K562 (cell line): Measurements from ENCODE around the gene NECTIN4. TPM values are rescaled to one million over a fixed set of nuclear protein-coding genes. Genes with fewer than 3 reads are reported as not detected.

Experiments
- CHD2 ChIP-seq: IDR thresholded peaks from 2 replicates; pipeline ENCODE4 v1.6.1; 2011; ENCODE audit warnings: low read depth, low read length
- MEF2A ChIP-seq: IDR thresholded peaks from 2 replicates; pipeline ENCODE4 v1.6.1; 2011; ENCODE audit warnings: low read depth, mild to moderate bottlenecking, low read length, moderate library complexity; ENCODE audit not compliant: control insufficient read depth
- MLX ChIP-seq, 2 experiments: fragments of 450-650 bp in 1 of 2; sonication (generic) in 1 of 2; formaldehyde crosslinking; conservative IDR thresholded peaks; 2 replicates each; pipeline versions ENCODE4 v1.4.0 to v1.8.1; 2020 to 2022; ENCODE audit warnings: mild to moderate bottlenecking in 1 of 2, missing genetic modification reagents in 1 of 2
- PCBP2 ChIP-seq: fragments of 200-400 bp; formaldehyde crosslinking; IDR thresholded peaks from 2 replicates; pipeline ENCODE4 v1.6.1; 2018; ENCODE audit warnings: low read length, low read depth, mild to moderate bottlenecking, moderate library complexity; ENCODE audit not compliant: poor library complexity, severe bottlenecking
- TEAD2 ChIP-seq: fragments of 450-650 bp; IDR thresholded peaks from 2 replicates; pipeline ENCODE4 v1.6.1; 2016; ENCODE audit warnings: missing genetic modification characterization, control low read depth, missing compliant biosample characterization
- TFAM ChIP-seq: fragments of 250-450 bp; sonication (Bioruptor Pico); conservative IDR thresholded peaks from 2 replicates; pipeline ENCODE4 v1.5.0; 2021; ENCODE audit warnings: mild to moderate bottlenecking, moderate library complexity
- THRB ChIP-seq: fragments of 450-650 bp; formaldehyde crosslinking; conservative IDR thresholded peaks from 2 replicates; pipeline ENCODE4 v1.4.0; 2022; ENCODE audit warnings: mild to moderate bottlenecking, missing genetic modification characterization
- ZBTB11 ChIP-seq, 3 experiments: fragments of 200-800 bp in 1 of 3; fragments of 250-450 bp in 1 of 3; fragments of 450-650 bp in 1 of 3; sonication (Bioruptor Pico) in 1 of 3; sonication (Bioruptor generic) in 1 of 3; formaldehyde crosslinking in 1 of 3; IDR thresholded peaks; 2 replicates each; pipeline versions ENCODE4 v1.6.1 to v1.8.0; 2016 to 2022; ENCODE audit warnings: mild to moderate bottlenecking in 2 of 3, missing genetic modification characterization in 2 of 3, missing compliant biosample characterization in 1 of 3, moderate library complexity in 1 of 3
- ZNF217 ChIP-seq: sonication (generic); formaldehyde crosslinking; IDR thresholded peaks from 2 replicates; pipeline ENCODE4 v1.8.0; 2022; ENCODE audit warnings: mild to moderate bottlenecking, missing genetic modification reagents
- ZNF263 ChIP-seq: sonication (generic); formaldehyde crosslinking; IDR thresholded peaks from 2 replicates; pipeline ENCODE4 v1.8.0; 2022; ENCODE audit warnings: mild to moderate bottlenecking, missing genetic modification reagents, borderline replicate concordance
- ZNF592 ChIP-seq: fragments of 450-650 bp; IDR thresholded peaks from 2 replicates; pipeline ENCODE4 v1.6.1; 2017; ENCODE audit warnings: antibody characterized with exemption, mild to moderate bottlenecking
- polyA plus RNA-seq, 8 experiments: library from polyadenylated mRNA; depleted of rRNA in 4 of 8; stranded (reverse) in 5 of 8; unstranded in 3 of 8; fragments of >200 nt; fragmentation: Nextera tagmentation in 2 of 8; fragmentation: Illumina TruSeq in 1 of 8; extraction: Ambion mirVana in 2 of 8; extraction: Trizol in 1 of 8; gene quantifications; 2 replicates each; pipeline versions ENCODE4 v1.2.1 to v1.2.3, GENCODE V29; 2011 to 2014; ENCODE audit warnings: inconsistent platforms in 1 of 8, missing spikeins in 1 of 8
- total RNA-seq, 7 experiments: library from RNA; depleted of rRNA in 6 of 7; stranded (reverse); fragments of >200 nt in 6 of 7; fragmentation: Illumina TruSeq in 2 of 7; extraction: Trizol in 2 of 7; gene quantifications; 2 replicates each; pipeline versions ENCODE4 v1.2.1 to v1.2.3, GENCODE V29; 2011 to 2021; ENCODE audit warnings: low replicate concordance in 1 of 7

Gene NECTIN4
- total and polyA plus RNA-seq, 9 of the 15 experiments (the other 6 are each of a cell fraction or from before 2014, with no cell fraction given): 0.01 to 0.09 TPM; not detected in 7

GRCh38 chr1:161092621-161093028 lies 3.3 kb upstream of the NECTIN4 start (continued):
- TF ChIP-seq CHD2 (no peak), THRB (CRISPR knock-in tag) (no peak), TFAM (no peak), ZNF263 (CRISPR knock-in tag) (no peak), ZNF217 (no peak), MLX (CRISPR knock-in tag; conservative IDR thresholded peaks at IDR 0.05) (no peak), ZBTB11 (CRISPR knock-in tag; IDR thresholded peaks at IDR 0.05) (no peak), ZNF592 (no peak), MEF2A (no peak), TEAD2 (tag) (no peak), PCBP2 (no peak)
